ENCODE results near the gene DAAM1. TPM values are rescaled to one million over a fixed set of nuclear protein-coding genes. Genes with fewer than 3 reads are reported as not detected.

The DAAM1 gene
- total RNA-seq, 2 experiments from 2014 or later: 22.2 to 22.4 TPM

GRCh38 chr14:59294662-59294992 is 106.2 kb downstream of the DAAM1 start:
- ChIA-PET POLR2A (no interaction called here), CTCF (no interaction called here)
- no peak overlapping the region for H3K27ac Mint-ChIP-seq
- H3K36me3 Mint-ChIP-seq (ENCODE audit: low read depth): peaks cover 24% of the 10 kb centered on the region
- H3K27me3 Mint-ChIP-seq: no peaks in the 10 kb centered on the region
- no peak overlapping the region for H3K4me3 Mint-ChIP-seq
- H3K4me1 Mint-ChIP-seq: peaks cover 31% of the 10 kb centered on the region
- DNase-seq: no peak
- no peaks in the 10 kb centered on the region for H3K9me3 Mint-ChIP-seq

- peaks cover 24% of the 10 kb centered on the region for H3K36me3 Mint-ChIP-seq (ENCODE audit: low read depth)
- H3K27ac Mint-ChIP-seq: no peak overlapping the region
- H3K27me3 Mint-ChIP-seq: no peaks in the 10 kb centered on the region
- peaks cover 35% of the 10 kb centered on the region for H3K4me1 Mint-ChIP-seq
- no peak for DNase-seq
- H3K9me3 Mint-ChIP-seq: no peaks in the 10 kb centered on the region
- POLR2A ChIA-PET: no interaction called here
- no peak overlapping the region for H3K4me3 Mint-ChIP-seq
- CTCF ChIA-PET: interaction anchor here (0.9 kb wide), 1 partner anchor 20 kb away, joined by 3 read pairs; no protein-coding TSS in a partner anchor
Observed at GRCh38 chr14:59295951-59296350, 107.5 kb downstream of the DAAM1 start.

- CTCF ChIA-PET: interaction anchor here (0.9 kb wide), 1 partner anchor 21 kb away, joined by 3 read pairs; no protein-coding TSS in a partner anchor
- Mint-ChIP-seq H3K9me3 (no peaks in the 10 kb centered on the region), H3K36me3 (ENCODE audit: low read depth) (peaks cover 20% of the 10 kb centered on the region)
Observed at GRCh38 chr14:59296508-59296907, 108.0 kb downstream of the DAAM1 start.

GRCh38 chr14:59297071-59297776 is 108.8 kb downstream of the DAAM1 start:
- H3K36me3 Mint-ChIP-seq (ENCODE audit: low read depth): peaks cover 17% of the 10 kb centered on the region
- ChIA-PET POLR2A (interaction anchor here (1.3 to 3.1 kb wide), 3 partner anchors 9 to 29 kb away, joined by 4 to 12 read pairs (median 4); no protein-coding TSS in a partner anchor), CTCF (no interaction called here)
- no peak for DNase-seq
- no peaks in the 10 kb centered on the region for H3K27me3 Mint-ChIP-seq
- no peaks in the 10 kb centered on the region for H3K9me3 Mint-ChIP-seq
- H3K4me3 Mint-ChIP-seq: no peak overlapping the region
- peaks cover 48% of the 10 kb centered on the region for H3K4me1 Mint-ChIP-seq
- H3K27ac Mint-ChIP-seq: no peak overlapping the region

More at GRCh38 chr14:59296508-59296907, 108.0 kb downstream of the DAAM1 start:
- POLR2A ChIA-PET: interaction anchor here (1.3 to 3.1 kb wide), 2 partner anchors 21 to 29 kb away, joined by 4 to 12 read pairs; no protein-coding TSS in a partner anchor
- no peaks in the 10 kb centered on the region for H3K27me3 Mint-ChIP-seq
- H3K4me3 Mint-ChIP-seq: no peak overlapping the region
- H3K27ac Mint-ChIP-seq: no peak overlapping the region
- H3K4me1 Mint-ChIP-seq: peaks cover 41% of the 10 kb centered on the region
- DNase-seq: no peak

- CTCF ChIA-PET: no interaction called here
- Mint-ChIP-seq H3K27me3 (no peaks in the 10 kb centered on the region), H3K36me3 (ENCODE audit: low read depth) (peaks cover 10% of the 10 kb centered on the region), H3K27ac (no peak overlapping the region), H3K4me3 (no peak overlapping the region), H3K9me3 (no peaks in the 10 kb centered on the region), H3K4me1 (peaks cover 48% of the 10 kb centered on the region)
- POLR2A ChIA-PET: no interaction called here
- DNase-seq: no peak
Observed at GRCh38 chr14:59299731-59300130, 111.3 kb downstream of the DAAM1 start.

GRCh38 chr14:59301354-59301753 is 112.9 kb downstream of the DAAM1 start:
- Mint-ChIP-seq H3K4me1 (peaks cover 44% of the 10 kb centered on the region), H3K9me3 (no peaks in the 10 kb centered on the region), H3K27ac (peak overlapping the region; percentile 18), H3K27me3 (no peaks in the 10 kb centered on the region), H3K36me3 (ENCODE audit: low read depth) (peaks cover 7% of the 10 kb centered on the region), H3K4me3 (no peak overlapping the region)
- DNase-seq: peak; percentile 58
- ChIA-PET CTCF (interaction anchor here (1.6 kb wide), 1 partner anchor 11 kb away, joined by 4 read pairs; no protein-coding TSS in a partner anchor), POLR2A (interaction anchor here (1.6 to 1.8 kb wide), 2 partner anchors 25 to 112 kb away, joined by 9 to 10 read pairs; partner anchors contain the start of gene DAAM1)

GRCh38 chr14:59302313-59302712 is 113.8 kb downstream of the DAAM1 start:
- Mint-ChIP-seq H3K9me3 (no peaks in the 10 kb centered on the region), H3K27me3 (no peaks in the 10 kb centered on the region), H3K4me1 (peaks cover 40% of the 10 kb centered on the region), H3K36me3 (ENCODE audit: low read depth) (peaks cover 4% of the 10 kb centered on the region), H3K27ac (no peak overlapping the region), H3K4me3 (no peak overlapping the region)
- ChIA-PET CTCF (interaction anchor here (1.6 kb wide), 1 partner anchor 12 kb away, joined by 4 read pairs; no protein-coding TSS in a partner anchor), POLR2A (interaction anchor here (1.6 to 1.8 kb wide), 2 partner anchors 26 to 113 kb away, joined by 9 to 10 read pairs; partner anchors contain the start of gene DAAM1)
- no peak for DNase-seq

- Mint-ChIP-seq H3K4me3 (no peak overlapping the region), H3K4me1 (peaks cover 32% of the 10 kb centered on the region), H3K36me3 (ENCODE audit: low read depth) (peaks cover 4% of the 10 kb centered on the region), H3K27ac (no peak overlapping the region), H3K27me3 (no peaks in the 10 kb centered on the region), H3K9me3 (no peaks in the 10 kb centered on the region)
- POLR2A ChIA-PET: no interaction called here
- DNase-seq: no peak
- CTCF ChIA-PET: no interaction called here
Observed at GRCh38 chr14:59303216-59303615, 114.7 kb downstream of the DAAM1 start.

- Mint-ChIP-seq H3K9me3 (no peaks in the 10 kb centered on the region), H3K4me3 (no peak overlapping the region), H3K27ac (no peak overlapping the region), H3K36me3 (ENCODE audit: low read depth) (peaks cover 2% of the 10 kb centered on the region), H3K27me3 (no peaks in the 10 kb centered on the region), H3K4me1 (peaks cover 23% of the 10 kb centered on the region)
- DNase-seq: no peak
- CTCF ChIA-PET: no interaction called here
- POLR2A ChIA-PET: no interaction called here
Observed at GRCh38 chr14:59305231-59305630, 116.8 kb downstream of the DAAM1 start.

- no peak for DNase-seq
- Mint-ChIP-seq H3K9me3 (no peaks in the 10 kb centered on the region), H3K27ac (no peak overlapping the region), H3K27me3 (no peaks in the 10 kb centered on the region), H3K4me3 (no peak overlapping the region), H3K4me1 (peaks cover 20% of the 10 kb centered on the region), H3K36me3 (ENCODE audit: low read depth) (peaks cover 2% of the 10 kb centered on the region)
- ChIA-PET POLR2A (interaction anchor here (0.7 to 1.0 kb wide), 2 partner anchors 8 to 117 kb away, joined by 3 to 4 read pairs; partner anchors contain the start of gene DAAM1), CTCF (no interaction called here)
Observed at GRCh38 chr14:59305836-59306555, 117.5 kb downstream of the DAAM1 start.

- peaks cover 12% of the 10 kb centered on the region for H3K4me1 Mint-ChIP-seq
- DNase-seq: no peak
- no peaks in the 10 kb centered on the region for H3K9me3 Mint-ChIP-seq
- no peak overlapping the region for H3K4me3 Mint-ChIP-seq
- ChIA-PET CTCF (no interaction called here), POLR2A (interaction anchor here (0.7 to 1.0 kb wide), 2 partner anchors 9 to 118 kb away, joined by 3 to 4 read pairs; partner anchors contain the start of gene DAAM1)
- H3K27ac Mint-ChIP-seq: no peak overlapping the region
- H3K27me3 Mint-ChIP-seq: no peaks in the 10 kb centered on the region
- H3K36me3 Mint-ChIP-seq (ENCODE audit: low read depth): peaks cover 2% of the 10 kb centered on the region
Observed at GRCh38 chr14:59306775-59307174, 118.3 kb downstream of the DAAM1 start.

GRCh38 chr14:59308086-59308485 is 119.6 kb downstream of the DAAM1 start:
- CTCF ChIA-PET: no interaction called here
- POLR2A ChIA-PET: no interaction called here
- Mint-ChIP-seq H3K27me3 (no peaks in the 10 kb centered on the region), H3K4me3 (no peak overlapping the region), H3K4me1 (peaks cover 7% of the 10 kb centered on the region), H3K36me3 (ENCODE audit: low read depth) (no peaks in the 10 kb centered on the region), H3K9me3 (no peaks in the 10 kb centered on the region), H3K27ac (no peak overlapping the region)
- DNase-seq: no peak

- DNase-seq: no peak
- Mint-ChIP-seq H3K36me3 (ENCODE audit: low read depth) (no peaks in the 10 kb centered on the region), H3K4me1 (peaks cover 7% of the 10 kb centered on the region), H3K27ac (no peak overlapping the region), H3K27me3 (no peaks in the 10 kb centered on the region), H3K9me3 (no peaks in the 10 kb centered on the region), H3K4me3 (no peak overlapping the region)
- ChIA-PET POLR2A (no interaction called here), CTCF (interaction anchor here (1.6 kb wide), 1 partner anchor 10 kb away, joined by 4 read pairs; no protein-coding TSS in a partner anchor)
Observed at GRCh38 chr14:59308673-59309072, 120.2 kb downstream of the DAAM1 start.

All from activated CD4-positive, alpha-beta memory T cell treated with anti-CD3 and anti-CD28 coated beads, Interleukin-2, amount 10 ng/mL, durations not matched to agents 7 days and 5 days (primary cell).